GM21717 (cell line): ENCODE results near the gene PSMA5.
"Not testable (repeated sequence)": the region's sequence is repeated elsewhere in the genome, so short reads cannot be mapped to it uniquely, and the experiment has no call there.

ENCODE experiments used
- ATAC-seq: cut with Tn5 transposase; IDR thresholded peaks from one replicate; pipeline ENCODE4 v1.9.1; 2021; ENCODE audit warnings: mild to moderate bottlenecking, moderate library complexity; ENCODE audit not compliant: unreplicated experiment

PSMA5 gene

DNA sequence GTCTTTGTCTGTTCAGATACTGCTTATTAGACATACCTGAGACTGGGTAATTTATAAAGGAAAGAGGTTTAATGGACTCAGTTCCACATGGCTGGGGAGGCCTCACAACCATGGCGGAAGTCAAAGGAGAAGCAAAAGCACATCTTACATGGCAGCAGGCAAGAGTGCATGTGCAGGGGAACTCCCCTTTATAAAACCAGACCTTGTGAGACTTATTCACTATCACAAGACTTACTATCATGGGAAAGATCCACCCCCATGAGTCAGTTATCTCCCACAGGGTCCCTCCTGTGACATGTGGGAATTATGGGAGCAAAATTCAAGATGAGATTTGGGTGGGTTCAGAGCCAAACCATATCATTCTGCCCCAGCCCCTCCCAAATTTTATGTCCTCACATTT, 7.1 kb upstream of the PSMA5 start:
- ATAC-seq = no peak

DNA sequence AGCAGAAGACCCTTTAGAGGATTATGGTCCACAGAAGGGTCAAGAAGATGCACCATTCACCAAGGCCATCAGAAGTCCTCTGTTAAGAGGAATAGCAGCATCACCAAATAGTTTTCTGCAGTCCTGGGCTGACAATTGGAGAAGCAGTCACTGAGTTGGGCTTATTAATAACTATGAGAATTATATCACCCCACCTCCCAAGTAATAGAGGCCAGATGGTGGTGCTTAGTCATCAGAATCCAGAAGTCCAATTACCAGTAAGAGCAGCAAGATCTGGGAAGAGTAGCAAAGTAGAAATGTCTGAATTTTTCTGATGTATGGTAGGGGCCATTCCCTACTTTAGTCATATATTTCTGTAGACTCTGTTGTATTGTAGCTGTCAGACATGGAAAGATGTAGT, 6.1 kb upstream of the PSMA5 start:
- ATAC-seq = no peak

DNA sequence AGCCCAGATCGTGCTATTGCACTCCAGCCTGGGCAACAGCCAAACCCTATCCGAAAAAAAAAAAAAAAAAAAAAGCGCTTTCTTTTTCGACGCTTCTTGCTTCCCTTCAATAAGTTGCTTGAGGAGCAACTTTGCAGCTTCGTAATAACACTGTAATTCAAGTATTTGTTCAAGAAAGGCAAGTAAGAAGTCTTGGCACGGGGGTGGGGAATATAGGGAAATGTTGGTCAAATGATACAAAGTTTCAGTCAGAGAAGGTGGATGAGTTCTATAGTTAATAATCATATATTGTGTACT, 871 bp upstream of the PSMA5 start:
- ATAC-seq = no peak

DNA sequence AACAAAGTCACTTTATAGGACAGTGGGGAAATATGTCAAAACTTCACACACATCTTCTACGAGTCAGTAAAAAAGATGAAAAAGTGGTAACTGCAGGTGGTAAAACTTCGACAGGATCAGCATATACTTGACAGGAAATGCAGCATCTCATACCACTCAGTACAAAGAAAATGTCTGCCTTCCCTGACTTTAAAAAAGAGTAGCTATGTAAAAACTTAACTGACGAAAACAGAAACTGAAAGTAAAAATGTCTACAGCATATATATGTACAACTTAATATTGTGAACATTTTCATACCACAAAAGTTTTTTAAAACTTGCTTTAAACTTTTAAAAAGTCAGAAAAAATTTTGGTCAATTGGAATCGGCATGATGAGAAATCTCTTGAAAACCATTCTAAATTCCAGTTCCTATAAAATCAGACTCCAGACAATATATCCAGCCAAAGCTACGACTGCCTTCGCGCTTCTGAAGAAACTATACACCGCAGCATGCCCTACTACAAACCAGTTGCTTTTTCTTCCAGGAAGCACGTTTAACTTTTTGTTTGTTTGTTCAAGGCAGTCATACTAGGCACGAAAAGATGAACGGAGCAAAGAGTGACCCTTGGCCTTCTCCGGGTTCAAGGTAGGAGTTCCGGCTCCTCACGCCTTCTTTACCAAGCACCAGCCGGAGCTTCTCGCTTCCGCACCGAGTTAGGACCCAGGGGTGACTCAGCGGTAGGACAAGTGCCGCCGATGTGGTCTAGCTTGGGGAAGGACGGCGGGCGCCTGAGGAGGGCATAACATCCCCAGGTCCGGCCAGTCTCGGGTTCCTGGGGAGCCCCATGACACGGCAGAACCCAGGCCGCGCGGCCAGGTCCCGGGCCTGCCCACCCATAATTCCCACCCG, 612 bp downstream of the PSMA5 start:
- peak; percentile 27 for ATAC-seq

DNA sequence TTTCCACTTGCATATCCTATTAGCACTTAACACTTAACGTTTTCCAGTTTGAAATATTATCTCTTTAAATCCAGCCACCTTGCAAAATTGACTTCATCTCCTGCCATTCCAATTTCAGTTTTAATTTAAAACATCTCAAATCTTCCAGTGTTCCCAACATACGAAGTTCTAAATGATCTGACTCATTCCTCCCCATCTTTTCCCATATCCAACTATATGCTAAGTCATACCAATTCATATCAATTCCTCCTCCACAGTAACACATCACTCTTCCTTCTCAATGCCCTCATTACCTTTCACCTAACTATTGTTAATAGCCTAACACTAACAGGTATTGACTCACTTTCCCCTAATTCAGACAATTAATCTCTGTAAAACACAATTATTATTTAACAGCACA, 2.8 kb downstream of the PSMA5 start:
- no peak for ATAC-seq

DNA sequence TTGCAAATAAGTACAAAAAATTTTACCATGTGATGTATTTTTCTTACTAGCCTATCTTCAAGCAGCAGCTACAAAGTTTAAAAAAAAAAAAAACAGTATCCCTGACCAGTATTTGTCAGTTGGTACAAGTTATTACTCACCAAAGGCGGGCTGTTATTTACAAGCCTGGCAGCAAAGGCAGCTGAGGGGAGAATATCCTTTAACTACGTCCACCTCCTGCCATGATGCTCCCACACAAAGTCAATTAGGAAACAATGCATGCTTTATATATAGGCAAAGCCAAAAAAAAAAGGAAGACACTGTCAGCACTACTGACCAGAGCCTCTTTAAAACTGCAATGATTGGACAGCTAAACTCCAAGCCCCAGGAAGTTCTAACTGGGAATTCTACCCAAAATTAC, 13.7 kb downstream of the PSMA5 start:
- no peak for ATAC-seq

DNA sequence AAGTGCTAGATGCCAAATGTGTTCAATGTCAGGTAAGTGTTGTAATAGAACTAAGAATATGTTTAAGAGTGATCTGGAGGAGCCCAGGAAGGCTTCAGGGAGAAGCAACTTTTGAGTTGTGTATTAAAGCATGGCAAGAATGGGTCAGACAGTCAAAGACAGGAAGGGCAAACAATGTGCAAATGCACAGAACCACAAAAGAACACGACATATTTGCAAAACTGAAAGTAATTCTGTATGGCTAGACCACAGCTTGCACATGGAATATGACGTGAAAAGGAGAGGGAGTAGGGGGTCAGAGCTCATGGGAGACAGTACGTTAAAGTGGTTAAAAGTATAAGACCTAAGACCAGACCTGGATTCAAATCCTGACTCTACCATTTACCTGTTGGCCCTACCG, 21.4 kb downstream of the PSMA5 start:
- no peak for ATAC-seq

DNA sequence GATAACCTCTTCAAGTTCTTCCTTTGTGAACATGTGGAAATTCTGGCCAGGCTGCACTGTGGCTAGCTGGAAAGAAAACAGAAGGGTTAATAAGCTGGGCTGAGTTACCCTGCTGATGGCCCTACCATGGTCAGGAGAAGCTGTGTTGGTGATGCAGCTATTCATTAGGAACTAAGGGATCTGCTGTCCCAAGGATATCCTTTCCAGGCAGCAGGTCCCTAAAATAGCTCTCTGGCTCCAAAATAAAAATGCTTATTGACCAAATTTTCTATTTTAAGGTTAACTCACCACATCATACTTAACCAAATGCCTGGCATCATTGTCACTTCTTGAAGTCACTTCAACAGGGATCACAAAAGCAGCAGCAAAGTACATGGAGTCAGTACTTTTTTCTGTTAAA, 24.2 kb downstream of the PSMA5 start:
- ATAC-seq = no peak

DNA sequence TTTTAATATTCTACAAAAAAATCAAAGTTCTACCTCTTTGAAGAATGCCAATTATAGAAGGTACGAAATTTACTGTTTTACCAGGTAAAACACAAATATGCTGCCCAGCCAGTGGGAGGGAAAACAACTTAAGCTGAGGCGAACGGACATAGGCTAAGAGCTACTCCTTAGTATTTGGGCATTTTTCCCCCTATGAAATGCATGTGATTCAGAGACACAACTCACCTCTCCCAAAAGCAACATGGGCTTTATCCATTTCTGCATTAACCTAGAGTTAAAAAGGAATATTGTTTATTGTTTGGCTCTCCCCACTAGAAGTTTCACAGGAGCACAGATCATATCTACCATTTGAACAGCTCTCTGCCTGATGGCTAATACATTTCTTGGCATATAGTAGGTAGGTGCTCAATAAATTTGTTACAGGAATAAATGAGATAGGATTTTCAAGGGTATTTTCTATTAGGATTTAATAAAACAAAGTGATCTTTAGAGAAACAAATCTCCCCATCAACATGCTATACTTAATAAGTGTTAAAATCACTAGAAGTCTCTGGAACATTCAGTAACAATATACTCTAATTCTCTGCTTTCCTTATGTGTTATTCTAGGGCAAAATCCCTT, 26.1 kb downstream of the PSMA5 start:
- ATAC-seq = no peak

DNA sequence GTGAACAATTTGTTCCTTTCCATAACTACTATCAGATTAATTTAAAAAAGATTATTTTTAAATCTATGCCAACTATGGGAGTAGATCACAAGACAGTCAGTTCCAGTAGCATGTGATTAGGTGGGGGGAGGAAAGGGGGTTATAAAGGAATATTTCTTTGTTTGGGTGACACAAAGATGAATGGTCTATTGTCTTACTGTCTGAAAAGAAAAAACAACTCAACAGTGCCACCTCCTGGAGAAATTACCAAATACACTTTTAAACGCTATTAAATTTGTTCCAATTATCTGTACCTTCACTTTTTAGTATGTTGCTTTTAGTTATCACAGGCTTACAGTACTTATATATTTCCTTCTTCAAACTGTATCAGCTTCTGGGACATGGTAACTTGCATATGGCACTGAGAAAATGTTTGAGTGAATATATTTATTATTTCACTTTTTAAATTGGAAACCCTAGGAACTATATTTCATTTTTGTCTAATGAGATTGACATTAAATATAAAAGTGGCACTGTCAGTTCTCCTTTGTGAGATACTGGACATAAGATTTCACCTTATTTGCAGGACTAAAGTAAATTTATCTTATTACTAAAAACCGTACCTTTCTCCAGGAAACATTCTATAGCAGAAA, 26.8 kb downstream of the PSMA5 start:
- ATAC-seq = no peak

DNA sequence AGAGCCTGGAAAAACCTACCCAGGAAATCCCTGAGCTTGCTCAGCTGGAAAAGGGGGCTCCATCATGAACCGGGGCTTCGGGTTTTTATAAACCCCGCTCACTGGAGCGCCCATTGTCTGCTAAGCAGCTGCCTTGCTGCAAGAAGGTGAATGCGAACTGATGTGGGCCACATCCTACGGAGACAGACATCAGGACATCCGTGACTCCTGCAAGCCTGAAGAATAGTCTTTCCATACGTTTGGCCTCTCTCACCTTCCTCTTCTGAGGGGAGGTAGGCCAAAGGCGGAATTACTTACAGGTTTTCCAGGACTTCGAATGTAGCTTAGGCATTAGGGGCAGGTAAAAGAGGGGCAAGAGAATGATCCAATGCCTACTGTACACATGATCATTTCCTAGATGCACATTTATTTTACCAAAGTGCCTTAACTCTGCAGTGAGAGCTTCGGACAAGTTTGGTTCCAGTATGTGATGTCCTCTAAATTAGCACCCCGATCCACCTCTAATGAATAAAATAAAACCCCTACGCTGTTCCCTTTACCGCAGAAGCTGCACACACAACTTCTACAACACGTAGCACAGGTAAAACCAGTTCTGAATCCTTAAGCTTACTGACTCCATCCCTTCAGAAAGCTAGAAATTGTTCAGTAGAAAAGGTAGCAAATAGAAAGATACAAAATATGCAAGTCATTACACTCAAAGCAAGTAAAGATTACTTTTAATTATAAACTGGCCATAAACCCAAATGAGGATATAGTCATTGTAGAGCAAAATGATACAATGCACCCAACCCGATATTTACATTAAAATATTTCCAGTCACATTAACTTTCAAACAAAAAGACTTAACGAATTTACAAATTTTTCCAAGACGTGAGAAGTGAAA, 27.7 kb downstream of the PSMA5 start:
- ATAC-seq = no peak

DNA sequence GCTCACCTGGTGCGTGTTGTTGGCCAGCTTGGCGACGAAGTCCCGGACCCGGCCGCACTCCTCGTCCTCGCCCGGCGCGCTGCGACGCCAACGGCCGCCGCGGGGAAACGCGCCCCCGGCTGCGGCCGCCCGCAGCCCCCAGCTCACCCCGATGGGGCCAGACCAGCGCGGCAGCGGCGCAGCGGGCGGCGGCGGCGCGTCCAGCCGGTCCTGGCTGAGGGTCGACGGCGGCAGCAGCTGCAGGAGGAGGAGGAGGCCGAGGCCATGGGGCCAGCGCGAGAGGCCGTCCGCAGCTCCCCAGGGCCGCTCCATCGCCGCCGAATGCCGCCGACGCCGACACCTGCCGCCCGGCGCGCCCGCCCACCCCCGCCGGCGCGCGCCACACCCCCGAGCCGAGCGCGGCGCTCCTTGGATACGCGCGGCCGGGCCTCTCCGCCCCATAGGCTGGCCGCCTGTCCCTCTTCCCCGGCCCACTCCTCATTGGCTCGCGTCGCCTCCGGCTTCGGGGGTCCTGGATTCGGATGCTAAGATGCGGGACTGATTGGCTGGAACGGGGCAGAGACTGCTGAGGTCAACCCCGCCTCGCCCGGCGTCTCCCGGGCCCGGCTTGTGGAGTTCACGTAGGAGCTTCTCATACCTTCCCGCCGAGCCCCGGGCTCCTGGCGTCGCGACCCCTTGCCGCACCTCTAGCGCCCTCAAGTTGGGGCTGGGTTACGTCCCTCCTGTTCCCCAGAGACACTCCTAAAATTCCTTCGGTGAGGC, 28.5 kb downstream of the PSMA5 start, which contains the start of gene SORT1:
Gene SORT1 (minus strand): TSS at position 338 of the 762 bp plus-strand sequence. CDS start 26 bp downstream, at position 312.
- ATAC-seq = peak; percentile 78

DNA sequence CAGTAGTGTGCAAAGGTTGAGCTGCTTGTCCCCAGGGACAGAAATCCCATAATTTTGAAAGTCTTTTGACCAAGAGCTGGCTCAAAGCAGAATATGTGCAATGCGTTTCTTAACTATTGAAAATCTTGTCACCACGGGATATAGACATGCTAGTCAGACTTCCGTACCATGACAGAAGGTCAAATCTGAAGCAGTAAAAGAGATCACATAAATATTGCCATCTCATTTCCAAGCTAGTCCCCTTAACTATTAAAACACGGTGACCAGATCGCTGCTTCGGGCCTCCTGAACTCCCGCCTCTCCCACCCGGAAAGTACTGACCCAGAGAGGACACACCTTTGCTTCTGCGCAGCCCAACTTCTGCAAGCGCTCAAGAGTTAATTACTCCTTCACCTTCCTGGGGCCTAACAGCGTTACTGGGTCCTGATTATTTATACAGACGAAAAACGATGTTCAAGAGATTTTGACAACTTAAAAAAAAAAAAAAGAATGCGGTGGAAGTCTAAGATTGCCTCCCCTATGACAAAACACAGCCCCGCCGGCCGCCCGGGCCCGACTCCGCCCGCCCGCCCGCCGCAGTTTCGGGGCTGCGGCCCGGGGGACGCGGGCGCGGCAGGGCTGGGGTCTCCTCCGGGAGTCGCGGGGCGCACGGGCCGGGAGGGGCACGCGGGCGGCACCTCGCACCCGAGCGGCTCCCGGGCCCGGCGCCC, 29.2 kb downstream of the PSMA5 start:
- peak; percentile 23 for ATAC-seq

DNA sequence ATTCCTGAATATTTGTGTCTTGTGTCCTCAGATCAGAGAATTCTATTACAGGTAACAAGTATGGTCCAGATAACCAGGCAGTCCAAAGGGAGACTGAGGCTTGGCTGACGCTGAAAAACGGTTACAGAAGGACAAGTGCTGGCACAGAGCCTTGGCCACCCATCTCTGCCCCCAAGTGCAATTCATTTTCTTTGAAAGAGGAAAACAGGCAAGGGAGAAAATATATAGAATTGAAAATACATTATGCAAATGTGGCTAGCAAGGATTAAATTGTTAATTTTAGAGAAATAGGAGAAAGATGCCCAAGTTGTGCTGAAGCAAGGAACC, 29.8 kb downstream of the PSMA5 start:
- no peak for ATAC-seq

DNA sequence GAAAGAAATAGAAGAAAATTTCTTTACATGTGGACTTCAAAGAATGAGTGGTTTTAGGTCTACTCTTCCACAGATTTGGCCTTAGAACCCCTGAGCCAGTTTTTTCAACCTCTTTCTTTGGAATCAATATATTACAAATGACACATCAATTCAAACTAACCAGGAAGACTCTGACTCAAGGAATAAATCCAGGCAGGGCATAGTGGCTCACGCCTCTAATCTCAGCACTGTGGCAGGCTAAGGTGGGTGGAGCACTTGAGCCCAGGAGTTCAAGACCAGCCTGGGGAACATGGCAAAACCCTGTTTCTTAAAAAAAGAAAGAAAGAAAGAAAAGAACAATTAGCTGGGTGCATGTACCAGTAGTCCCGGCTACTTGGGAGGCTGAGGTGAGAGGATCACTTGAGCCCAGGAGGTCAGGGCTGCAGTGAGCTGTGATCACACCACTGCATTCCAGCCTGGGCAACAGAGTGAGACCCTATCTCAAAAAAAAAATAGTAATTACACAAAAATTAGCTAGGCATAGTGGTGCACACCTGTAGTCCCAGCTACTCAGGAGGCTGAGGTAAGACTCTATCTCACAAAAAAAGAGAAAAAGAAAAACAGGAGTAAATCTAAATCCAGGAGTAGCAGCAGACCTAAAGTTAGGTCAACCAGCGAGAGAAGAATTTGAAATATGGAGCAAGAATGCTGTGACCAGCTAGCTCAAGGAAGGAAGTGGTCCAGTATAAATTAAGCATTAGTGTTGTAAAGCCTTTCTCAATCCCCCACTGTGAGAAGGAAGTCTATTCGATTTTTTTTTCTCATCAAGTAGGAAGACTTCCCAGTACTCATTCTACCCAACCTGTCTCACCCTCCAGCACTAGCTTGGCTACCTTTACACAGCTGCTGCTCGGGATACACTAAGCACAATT, 30.4 kb downstream of the PSMA5 start:
- ATAC-seq = no peak

DNA sequence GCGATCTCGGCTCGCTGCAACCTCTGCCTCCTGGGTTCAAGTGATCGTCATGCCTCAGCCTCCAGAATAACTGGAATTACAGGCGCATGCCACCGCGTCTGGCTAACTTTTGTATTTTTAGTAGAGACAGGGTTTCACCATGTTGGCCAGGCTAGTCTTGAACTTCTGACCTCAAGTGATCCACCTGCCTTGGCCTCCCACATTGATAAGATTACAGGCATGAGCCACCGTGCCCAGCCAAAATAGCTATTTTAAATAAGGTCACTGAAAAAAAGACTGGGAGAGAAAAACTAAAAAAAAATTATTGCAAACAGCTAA, 31.0 kb downstream of the PSMA5 start:
- ATAC-seq = not testable (repeated sequence)

DNA sequence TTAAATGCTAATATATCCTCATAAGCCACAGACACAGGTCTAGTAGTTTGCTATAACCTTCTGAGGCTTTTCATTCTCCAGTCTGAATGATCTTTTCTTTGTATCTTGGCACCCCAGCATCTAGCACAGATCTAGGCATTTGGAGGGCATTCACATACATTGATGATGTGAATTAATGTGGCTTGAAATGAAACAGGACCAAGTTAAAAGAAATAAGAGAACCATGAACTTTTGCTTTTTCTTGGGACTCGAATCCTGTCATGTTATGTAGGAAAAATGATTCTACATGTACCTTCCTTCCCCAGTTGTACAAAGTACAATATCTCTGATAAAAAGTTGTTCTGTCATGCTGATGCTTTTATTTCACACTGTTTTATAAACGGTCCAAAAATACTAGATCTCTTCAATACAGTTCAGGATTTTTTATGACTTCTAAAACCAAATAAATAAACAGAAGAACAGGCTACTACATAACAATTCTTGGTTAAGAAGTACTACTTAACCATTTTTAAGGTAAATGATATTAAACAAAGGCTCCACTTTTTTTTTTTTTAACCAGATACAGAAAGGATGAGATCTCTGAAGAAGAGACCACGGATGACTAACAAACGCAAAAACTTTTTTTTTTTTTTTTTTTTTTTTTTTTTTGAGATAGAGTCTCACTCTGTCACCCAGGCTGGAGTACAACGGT, 31.5 kb downstream of the PSMA5 start:
- ATAC-seq = no peak

DNA sequence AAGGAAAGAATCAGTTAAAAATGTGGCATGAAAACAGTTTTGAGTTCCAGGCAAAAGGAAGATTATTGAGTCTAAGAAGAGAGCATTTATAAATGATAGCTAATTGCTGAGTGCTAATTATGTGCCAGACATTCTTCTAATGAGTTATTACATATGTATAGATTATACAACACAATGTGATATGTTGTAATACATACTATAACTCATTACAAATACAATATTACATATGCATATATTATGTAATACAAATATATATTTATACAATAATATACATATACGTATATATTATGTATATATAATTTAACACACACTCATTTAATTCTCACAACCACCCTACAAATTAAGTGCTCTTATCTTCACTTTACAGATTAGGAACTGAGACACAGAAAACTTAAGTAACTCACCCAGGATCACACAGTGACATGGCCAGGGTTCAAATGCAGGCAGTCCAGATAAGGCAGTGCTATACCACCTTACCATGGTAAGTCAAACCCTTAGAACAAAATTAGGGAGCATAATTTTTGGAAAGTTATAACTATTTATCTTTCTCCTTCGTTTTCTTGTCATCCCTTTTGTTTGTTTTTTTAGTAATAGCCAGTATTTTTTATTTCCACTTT, 32.5 kb downstream of the PSMA5 start:
- ATAC-seq = no peak
